ENCODE data around the gene AP1S3.

Gene AP1S3

GRCh38 chr2:223725986-223726970, 111.1 kb downstream of the AP1S3 start:
- no peaks in the 10 kb centered on the region for H3K79me2 ChIP-seq (ENCODE audit: insufficient read depth, low read length)
- no peaks in the 10 kb centered on the region for H4K20me1 ChIP-seq (ENCODE audit: insufficient read depth, low read length)
- no peaks in the 10 kb centered on the region for H3F3A ChIP-seq (ENCODE audit: insufficient read depth, low read length)
- H3K4me3 ChIP-seq (ENCODE audit: low read depth, low read length, poor library complexity, severe bottlenecking): no peak overlapping the region
- no peak overlapping the region for H3K4me2 ChIP-seq (ENCODE audit: low read length)
- TF ChIP-seq CTCF (IDR thresholded peaks at IDR 0.05; ENCODE audit: low read length) (no peak), EZH2 (IDR thresholded peaks at IDR 0.05; ENCODE audit: borderline replicate concordance, low read length) (no peak)
- no peak overlapping the region for H2AFZ ChIP-seq (ENCODE audit: low read length)
- H3K9ac ChIP-seq (ENCODE audit: low read length): no peak overlapping the region
- no peaks in the 10 kb centered on the region for H3K9me3 ChIP-seq (ENCODE audit: low read length)
- H3K36me3 ChIP-seq (ENCODE audit: insufficient read depth, low read length): no peaks in the 10 kb centered on the region
- no peaks in the 10 kb centered on the region for H3K9me2 ChIP-seq (ENCODE audit: low read depth, low read length)
- no peaks in the 10 kb centered on the region for H3K27me3 ChIP-seq (ENCODE audit: insufficient read depth, low read length)
- no peak overlapping the region for H3K27ac ChIP-seq (ENCODE audit: low read depth, low read length, poor library complexity, severe bottlenecking)
- no peaks in the 10 kb centered on the region for H3K4me1 ChIP-seq (ENCODE audit: insufficient read depth, low read length, severe bottlenecking)

- no peaks in the 10 kb centered on the region for H3K79me2 ChIP-seq (ENCODE audit: insufficient read depth, low read length)
- H3K4me1 ChIP-seq (ENCODE audit: insufficient read depth, low read length, severe bottlenecking): no peaks in the 10 kb centered on the region
- no peak for TF ChIP-seq CTCF (IDR thresholded peaks at IDR 0.05; ENCODE audit: low read length)
- no peak for TF ChIP-seq EZH2 (IDR thresholded peaks at IDR 0.05; ENCODE audit: borderline replicate concordance, low read length)
- H3K9me3 ChIP-seq (ENCODE audit: low read length): no peaks in the 10 kb centered on the region
- no peaks in the 10 kb centered on the region for H3K27me3 ChIP-seq (ENCODE audit: insufficient read depth, low read length)
- H2AFZ ChIP-seq (ENCODE audit: low read length): no peak overlapping the region
- no peak overlapping the region for H3K4me3 ChIP-seq (ENCODE audit: low read depth, low read length, poor library complexity, severe bottlenecking)
- no peaks in the 10 kb centered on the region for H3F3A ChIP-seq (ENCODE audit: insufficient read depth, low read length)
- H3K9ac ChIP-seq (ENCODE audit: low read length): no peak overlapping the region
- H3K36me3 ChIP-seq (ENCODE audit: insufficient read depth, low read length): no peaks in the 10 kb centered on the region
- H3K9me2 ChIP-seq (ENCODE audit: low read depth, low read length): no peaks in the 10 kb centered on the region
- H3K4me2 ChIP-seq (ENCODE audit: low read length): no peak overlapping the region
- no peak overlapping the region for H3K27ac ChIP-seq (ENCODE audit: low read depth, low read length, poor library complexity, severe bottlenecking)
- no peaks in the 10 kb centered on the region for H4K20me1 ChIP-seq (ENCODE audit: insufficient read depth, low read length)
Measured at GRCh38 chr2:223725494-223725893, 111.9 kb downstream of the AP1S3 start.

- no peaks in the 10 kb centered on the region for H3K79me2 ChIP-seq (ENCODE audit: insufficient read depth, low read length)
- H3K36me3 ChIP-seq (ENCODE audit: insufficient read depth, low read length): no peaks in the 10 kb centered on the region
- H3K9ac ChIP-seq (ENCODE audit: low read length): no peak overlapping the region
- no peaks in the 10 kb centered on the region for H3K9me2 ChIP-seq (ENCODE audit: low read depth, low read length)
- no peak overlapping the region for H3K4me3 ChIP-seq (ENCODE audit: low read depth, low read length, poor library complexity, severe bottlenecking)
- no peaks in the 10 kb centered on the region for H3K4me1 ChIP-seq (ENCODE audit: insufficient read depth, low read length, severe bottlenecking)
- no peaks in the 10 kb centered on the region for H3F3A ChIP-seq (ENCODE audit: insufficient read depth, low read length)
- no peaks in the 10 kb centered on the region for H3K27me3 ChIP-seq (ENCODE audit: insufficient read depth, low read length)
- H3K4me2 ChIP-seq (ENCODE audit: low read length): no peak overlapping the region
- no peak overlapping the region for H2AFZ ChIP-seq (ENCODE audit: low read length)
- H3K27ac ChIP-seq (ENCODE audit: low read depth, low read length, poor library complexity, severe bottlenecking): no peak overlapping the region
- H4K20me1 ChIP-seq (ENCODE audit: insufficient read depth, low read length): no peaks in the 10 kb centered on the region
- TF ChIP-seq CTCF (IDR thresholded peaks at IDR 0.05; ENCODE audit: low read length) (no peak), EZH2 (IDR thresholded peaks at IDR 0.05; ENCODE audit: borderline replicate concordance, low read length) (no peak)
- H3K9me3 ChIP-seq (ENCODE audit: low read length): no peaks in the 10 kb centered on the region
Measured at GRCh38 chr2:223724861-223725260, 112.5 kb downstream of the AP1S3 start.
